Activated CD4-positive, CD25-positive, alpha-beta regulatory T cell treated with anti-CD3 and anti-CD28 coated beads, Interleukin-2, amount 50 U/mL, for 16 hours (primary cell): ENCODE measurements around the gene TOR4A.
"Not testable (repeated sequence)": the region's sequence is repeated elsewhere in the genome, so short reads cannot be mapped to it uniquely, and the experiment has no call there.

Source experiments
- DNase-seq: peaks from one replicate; pipeline ENCODE4 v3.0.0-alpha.2; 2020; ENCODE audit warnings: low read depth, low spot score

The TOR4A gene

GRCh38 chr9:137317021-137317717 lies 39.6 kb downstream of the TOR4A start:
- no peak for DNase-seq

DNA sequence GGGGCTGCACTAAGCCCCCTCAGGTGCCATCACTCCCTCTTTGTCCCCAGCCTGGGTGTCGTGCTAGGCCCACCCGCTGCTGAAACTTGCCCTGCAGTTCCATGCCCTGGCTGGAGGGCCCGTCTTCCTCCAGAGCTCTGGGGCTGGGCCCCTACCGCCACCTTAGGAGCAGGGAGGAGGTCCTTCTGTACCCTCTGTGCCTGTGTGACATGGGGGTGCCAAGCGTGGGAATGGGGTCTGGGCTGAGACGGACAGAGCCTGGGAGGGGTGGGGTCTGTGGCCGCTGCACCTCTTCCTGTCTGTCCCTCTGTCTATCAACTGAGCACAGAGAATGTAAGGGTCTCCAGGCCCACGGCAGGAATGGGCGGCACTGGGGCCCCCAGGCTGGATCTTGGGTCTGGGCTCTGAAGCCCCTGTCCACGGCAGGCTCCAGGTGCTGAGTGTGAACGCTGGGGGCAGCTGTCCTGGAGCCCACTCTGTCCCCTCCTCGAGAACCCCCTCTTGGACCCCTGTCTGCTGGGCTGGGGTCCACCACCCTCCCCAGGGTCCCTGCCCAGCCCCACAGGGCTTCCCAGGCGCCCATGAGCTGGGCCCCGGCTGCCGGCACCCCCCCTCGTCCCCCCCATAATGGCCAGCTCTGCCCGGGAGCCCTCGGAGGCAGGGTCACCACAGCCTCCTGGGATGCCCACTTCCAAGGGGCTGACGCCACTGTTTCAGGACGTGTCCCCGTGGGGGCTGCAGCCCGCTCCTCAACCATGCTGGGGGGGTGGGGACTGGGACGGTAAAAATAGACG lies 40.4 kb downstream of the TOR4A start:
- DNase-seq: no peak

GRCh38 chr9:137318602-137319001 lies 41.1 kb downstream of the TOR4A start:
- DNase-seq: no peak

DNA sequence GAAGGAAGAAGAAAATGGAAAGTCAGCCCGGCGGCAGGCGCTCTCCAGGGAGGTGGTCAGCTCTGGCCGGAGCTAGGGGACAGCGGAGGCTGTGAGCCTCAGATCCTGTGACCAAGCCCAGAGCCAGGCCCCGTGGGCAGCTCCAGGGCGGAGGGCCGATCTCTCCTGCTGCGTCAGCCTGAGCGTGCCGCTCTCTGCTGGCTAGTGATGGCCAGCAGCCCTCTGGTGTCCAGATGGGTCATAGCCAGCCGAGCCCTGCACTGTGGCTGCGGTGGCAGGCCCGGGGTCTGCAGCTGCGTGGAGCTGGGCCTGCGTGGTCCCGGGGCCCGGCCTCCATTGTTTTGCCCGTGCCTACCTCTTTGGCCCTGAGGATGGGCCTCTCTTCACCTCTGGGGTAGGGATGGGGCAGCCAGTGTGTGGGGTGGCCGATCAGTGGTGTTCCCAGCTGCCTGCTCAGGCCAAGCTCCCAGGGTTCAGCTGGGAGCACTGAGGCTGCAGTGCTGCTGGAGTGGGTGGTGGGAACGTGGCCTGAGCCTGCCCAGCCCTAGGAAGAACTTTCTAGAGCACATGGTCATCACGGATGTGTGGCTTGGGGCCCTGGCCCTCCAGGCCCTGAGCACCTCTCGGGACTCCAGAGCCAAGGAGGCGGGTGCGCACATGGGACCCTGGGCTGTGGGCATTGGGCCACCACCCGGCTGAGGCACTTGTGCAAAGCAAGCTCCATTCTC lies 41.6 kb downstream of the TOR4A start:
- DNase-seq: no peak

DNA sequence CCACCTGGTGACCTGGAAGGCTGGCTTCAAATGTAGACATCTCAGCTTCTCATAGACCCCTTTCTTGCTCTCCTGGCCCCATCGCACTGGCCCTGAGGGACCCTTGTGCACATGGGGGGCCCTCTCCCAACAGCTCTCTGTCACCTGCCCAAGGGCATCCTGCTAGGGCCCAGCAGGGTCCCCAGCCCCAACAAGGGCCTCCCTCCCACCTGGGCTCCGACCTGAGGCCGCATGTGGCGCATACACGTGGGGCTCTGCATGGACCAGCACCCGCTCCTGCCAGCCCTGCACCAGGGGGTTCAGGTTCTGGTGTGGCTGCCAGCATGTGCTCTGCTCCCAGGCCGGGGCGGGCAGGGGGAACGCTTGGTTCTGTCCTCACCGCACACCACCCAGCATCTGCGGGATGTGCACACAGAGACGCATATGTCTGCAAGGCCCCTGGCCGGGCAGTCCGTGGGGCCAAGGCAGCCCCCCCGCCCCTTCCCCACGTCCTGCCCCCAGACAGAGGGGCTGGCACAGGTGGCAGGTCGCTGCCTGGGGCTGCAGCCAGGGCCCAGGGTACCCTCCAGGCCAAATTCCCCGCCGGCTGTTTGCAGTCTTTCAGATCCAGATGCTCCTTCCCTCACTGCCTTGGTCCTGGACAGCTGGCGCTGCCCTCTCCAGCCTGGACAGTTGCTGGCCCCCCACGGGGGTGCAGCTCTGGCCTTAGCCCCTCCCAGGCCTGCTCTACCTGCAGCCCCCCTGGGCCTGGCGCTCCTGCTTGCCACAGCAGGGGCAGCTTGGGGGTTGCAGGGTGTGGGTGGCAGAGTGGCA lies 42.4 kb downstream of the TOR4A start:
- DNase-seq: no peak

DNA sequence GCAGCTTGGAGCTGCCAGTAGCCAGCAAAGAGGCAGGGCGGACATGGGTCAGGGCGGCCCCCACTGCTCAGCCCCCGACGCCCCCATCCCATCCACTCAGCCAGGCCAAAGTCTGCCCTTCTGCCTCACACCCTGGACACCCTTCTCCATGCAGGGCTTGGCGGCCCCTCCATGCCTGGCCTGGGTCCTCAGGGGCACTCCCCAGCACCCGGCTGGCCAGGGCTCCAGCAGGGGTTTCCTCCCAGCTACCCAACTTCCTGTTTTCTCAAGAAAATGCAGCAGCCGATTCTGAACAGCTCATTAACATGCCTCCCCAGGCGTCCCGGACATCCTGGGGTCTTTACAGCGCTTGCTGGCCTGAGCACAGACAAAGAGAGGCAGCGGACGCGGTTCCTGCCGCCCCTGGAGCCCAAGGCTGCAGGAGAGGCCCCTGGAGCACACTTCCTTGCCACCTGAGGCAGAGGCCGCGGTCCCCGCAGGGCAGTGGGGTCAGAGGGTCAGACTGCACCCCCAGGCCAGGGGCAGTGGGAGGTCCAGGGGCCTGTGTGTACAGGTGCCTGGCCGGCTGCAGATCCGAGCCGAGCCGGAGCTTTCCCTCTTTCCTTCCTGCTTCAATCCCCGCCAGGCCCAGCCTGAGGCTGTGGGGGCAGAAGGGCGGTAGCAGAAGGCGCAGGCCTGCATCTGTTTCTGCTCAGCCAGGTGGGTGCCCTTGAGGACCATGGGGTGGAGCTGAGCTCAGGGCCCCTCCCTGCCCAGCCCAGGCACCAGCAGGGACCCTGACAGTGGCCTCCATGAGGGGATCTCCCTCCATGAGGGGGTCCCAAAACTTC lies 43.2 kb downstream of the TOR4A start:
- no peak for DNase-seq

GRCh38 chr9:137321726-137322361 lies 44.3 kb downstream of the TOR4A start:
- no peak for DNase-seq

DNA sequence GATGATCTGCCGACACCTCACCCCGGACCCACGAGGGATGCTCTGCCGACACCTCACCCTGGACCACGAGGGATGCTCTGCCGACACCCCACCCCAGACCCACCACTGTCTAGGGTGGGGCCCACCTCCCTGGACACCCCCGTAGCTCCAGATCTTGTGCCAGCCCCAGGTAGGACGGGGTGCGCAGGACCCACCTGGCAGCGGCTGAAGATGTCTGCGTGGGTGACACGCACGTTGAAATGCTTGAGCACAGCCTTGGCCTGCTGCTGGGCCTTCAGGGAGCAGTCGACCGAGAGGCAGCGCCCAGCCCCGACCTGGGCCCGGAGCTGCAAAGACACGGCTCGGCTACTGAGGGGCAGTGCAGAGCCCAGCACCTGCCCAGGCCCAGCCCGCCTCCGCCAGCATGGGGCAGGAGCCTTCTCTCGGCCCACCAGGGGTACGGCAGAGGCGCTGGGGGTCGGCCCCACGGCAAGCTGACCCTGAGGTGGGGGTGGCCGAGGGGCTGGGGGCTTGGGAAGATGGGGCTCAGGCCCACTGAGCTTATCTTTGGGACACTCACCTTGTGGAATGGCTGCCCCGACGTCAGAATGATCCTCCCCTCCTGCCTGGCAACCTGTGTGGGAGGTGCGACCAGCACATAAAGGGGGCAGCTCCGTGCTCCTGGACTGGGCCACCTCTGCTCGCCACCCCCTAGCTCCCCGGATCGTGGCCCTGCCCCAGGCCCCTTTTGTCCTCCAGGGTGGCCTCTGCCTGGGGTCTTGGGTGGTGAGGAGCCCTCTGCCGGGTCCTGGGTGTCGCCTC lies 46.2 kb downstream of the TOR4A start:
- DNase-seq: no peak

- no peak for DNase-seq
Measured at GRCh38 chr9:137325124-137325523, 47.6 kb downstream of the TOR4A start.

- DNase-seq: no peak
Measured at GRCh38 chr9:137325799-137326198, 48.3 kb downstream of the TOR4A start.

GRCh38 chr9:137326445-137327065 lies 49.0 kb downstream of the TOR4A start:
- DNase-seq: no peak

GRCh38 chr9:137327641-137328550 lies 50.4 kb downstream of the TOR4A start:
- DNase-seq: not testable (repeated sequence)

GRCh38 chr9:137329590-137329989 lies 52.1 kb downstream of the TOR4A start:
- not testable (repeated sequence) for DNase-seq

DNA sequence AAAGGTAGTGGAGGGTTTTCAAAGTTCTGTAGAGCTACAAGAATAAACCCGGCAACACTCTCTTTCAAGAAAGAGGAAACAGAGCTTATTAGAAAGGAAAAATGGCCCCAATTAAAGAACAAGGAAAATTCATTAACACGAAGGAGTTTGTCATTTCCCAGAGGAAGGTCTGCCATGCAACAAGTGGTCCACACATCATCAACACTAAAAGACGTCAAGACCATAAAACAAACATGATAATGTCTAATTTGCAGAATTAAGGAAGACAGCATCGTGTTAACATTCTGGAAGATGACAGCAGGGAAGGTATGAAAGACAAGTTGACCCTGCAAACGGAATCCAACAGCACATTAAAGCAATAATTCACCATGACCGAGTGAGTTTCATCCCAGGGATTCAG lies 53.2 kb downstream of the TOR4A start:
- no peak for DNase-seq

DNA sequence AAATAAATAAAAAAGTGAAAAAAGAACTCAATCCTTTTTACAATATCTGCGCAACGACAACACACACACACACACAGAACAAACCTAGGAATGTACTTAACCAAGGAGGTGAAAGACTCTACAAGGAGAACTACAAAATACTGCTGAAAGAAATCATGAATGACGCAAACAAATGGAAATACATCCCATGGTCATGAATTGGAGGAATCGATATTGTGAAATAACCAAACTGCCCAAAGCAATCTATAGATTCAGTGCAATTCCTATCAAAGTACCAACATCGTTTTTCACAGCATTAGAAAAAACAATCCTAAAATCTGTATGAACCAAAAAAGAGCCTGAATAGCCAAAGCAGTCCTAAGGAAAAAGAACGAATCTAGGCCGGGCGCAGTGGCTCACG lies 54.4 kb downstream of the TOR4A start:
- no peak for DNase-seq
